Muscle of arm (tissue), 12 donors: ENCODE measurements around the gene BRD2. TPM values are rescaled to one million over a fixed set of nuclear protein-coding genes. Genes with fewer than 3 reads are reported as not detected.

Experiments
- DNase-seq: peaks from one replicate; pipeline ENCODE4 v3.0.0-alpha.2; 2013
- polyA plus RNA-seq, 12 donors: library from polyadenylated mRNA; unstranded; fragments of 120-200 nt; gene quantifications; one replicate each; pipeline ENCODE4 v1.2.1, GENCODE V29; 2013; ENCODE audit not compliant: insufficient read length in 12 of 12

The BRD2 gene
- polyA plus RNA-seq, 12 donors, result 144 to 876 (median 162) TPM

GRCh38 chr6:33024521-33024920, 56.1 kb downstream of the BRD2 start:
- DNase-seq, result no peak

- DNase-seq, result no peak
Observed at GRCh38 chr6:33028220-33028849, 59.9 kb downstream of the BRD2 start.

- DNase-seq, result peak; percentile 15
Observed at GRCh38 chr6:33029328-33030184, 61.2 kb downstream of the BRD2 start.

GRCh38 chr6:33030245-33030644, 61.9 kb downstream of the BRD2 start:
- DNase-seq, result no peak

Other genes with a start within 250 kb of the BRD2 start
- 1 to 10 TPM in 2 of 12 donors, under 1 TPM in 6, not detected in 4; 0.25 to 2.7 (median 0.57) TPM for gene HLA-DQA2, start 227.2 kb upstream of the BRD2 start, polyA plus RNA-seq
- 1 to 10 TPM in 2 of 12 donors, under 1 TPM in 4, not detected in 6; 0.23 to 2.3 (median 0.56) TPM for gene HLA-DQB2, start 205.1 kb upstream of the BRD2 start, polyA plus RNA-seq
- 1 to 10 TPM in 1 of 12 donors, under 1 TPM in 4, not detected in 7; 0.19 to 1.3 (median 0.25) TPM for gene HLA-DOB, start 151.6 kb upstream of the BRD2 start, polyA plus RNA-seq
- 10 to 100 TPM in 1 of 12 donors, 1 to 10 TPM in 10, not detected in 1; 3.7 to 13.7 (median 5.8) TPM for gene TAP2, start 129.9 kb upstream of the BRD2 start, polyA plus RNA-seq
- gene PSMB8, start 124.5 kb upstream of the BRD2 start, polyA plus RNA-seq, result 10 to 100 TPM in 11 of 12 donors, not detected in 1; 11.2 to 17.3 (median 12.8) TPM
- 10 to 100 TPM in 4 of 12 donors, 1 to 10 TPM in 7, not detected in 1; 6.5 to 13.6 (median 9.1) TPM for gene TAP1, start 114.9 kb upstream of the BRD2 start, polyA plus RNA-seq
- 10 to 100 TPM in 1 of 12 donors, 1 to 10 TPM in 10, not detected in 1; 2.5 to 27.2 (median 4.4) TPM for gene PSMB9, start 114.4 kb upstream of the BRD2 start, polyA plus RNA-seq
- 10 to 100 TPM in 1 of 12 donors, 1 to 10 TPM in 10, not detected in 1; 3.0 to 15.7 (median 3.8) TPM for gene HLA-DMB, start 27.6 kb upstream of the BRD2 start, polyA plus RNA-seq
- 10 to 100 TPM in 2 of 12 donors, 1 to 10 TPM in 8, not detected in 2; 2.7 to 28.3 (median 5.0) TPM for gene HLA-DMA, start 15.5 kb upstream of the BRD2 start, polyA plus RNA-seq
- gene HLA-DOA, start 41.0 kb downstream of the BRD2 start, polyA plus RNA-seq, result 1 to 10 TPM in 6 of 12 donors, under 1 TPM in 5, not detected in 1; 0.41 to 8.0 (median 1.6) TPM
- 10 to 100 TPM in 9 of 12 donors, 1 to 10 TPM in 2, not detected in 1; 7.6 to 44.7 (median 13.9) TPM for gene HLA-DPA1, start 105.1 kb downstream of the BRD2 start, polyA plus RNA-seq
- 10 to 100 TPM in 2 of 12 donors, 1 to 10 TPM in 9, not detected in 1; 2.9 to 29.8 (median 9.0) TPM for gene HLA-DPB1, start 107.4 kb downstream of the BRD2 start, polyA plus RNA-seq
- 100 to 1,000 TPM in 1 of 12 donors, 10 to 100 TPM in 10, not detected in 1; 32.4 to 120 (median 49.2) TPM for gene COL11A2, start 223.9 kb downstream of the BRD2 start, polyA plus RNA-seq
- 10 to 100 TPM in 11 of 12 donors, not detected in 1; 33.8 to 70.0 (median 37.7) TPM for gene RXRB, start 232.1 kb downstream of the BRD2 start, polyA plus RNA-seq
- gene SLC39A7, start 232.3 kb downstream of the BRD2 start, polyA plus RNA-seq, result 100 to 1,000 TPM in 3 of 12 donors, 10 to 100 TPM in 8, not detected in 1; 62.9 to 117 (median 77.6) TPM
- gene HSD17B8, start 236.1 kb downstream of the BRD2 start, polyA plus RNA-seq, result 10 to 100 TPM in 5 of 12 donors, 1 to 10 TPM in 6, not detected in 1; 7.8 to 20.2 (median 9.8) TPM
- 10 to 100 TPM in 11 of 12 donors, not detected in 1; 25.4 to 54.2 (median 29.2) TPM for gene RING1, start 239.9 kb downstream of the BRD2 start, polyA plus RNA-seq